Breast epithelium (tissue), 4 donors: ENCODE measurements around the gene LCAT. TPM values are rescaled to one million over a fixed set of nuclear protein-coding genes. Genes with fewer than 3 reads are reported as not detected.
A peak's percentile ranks its signal among the peaks of the same experiment; 100 is the strongest.

Experiments used
- DNase-seq, 2 donors: peaks; one replicate each; pipeline ENCODE4 v3.0.0-alpha.2; 2019; ENCODE audit warnings: low spot score in 2 of 2
- H3K27ac ChIP-seq, 2 donors: fragments of 200-600 bp; sonication (generic) in 1 of 2; one replicate each; pipeline ENCODE4 v1.5.1; 2016 to 2019; ENCODE audit warnings: mild to moderate bottlenecking in 1 of 2
- H3K27me3 ChIP-seq, 2 donors: fragments of 200-600 bp; sonication (generic) in 1 of 2; one replicate each; pipeline versions ENCODE4 v1.5.1 to v1.6.0; 2017 to 2019; ENCODE audit warnings: control low read depth in 1 of 2, mild to moderate bottlenecking in 1 of 2
- H3K36me3 ChIP-seq: fragments of 200-600 bp; one replicate; pipeline ENCODE4 v1.5.1; 2019
- H3K4me1 ChIP-seq, 2 donors: fragments of 200-600 bp; sonication (generic); one replicate each; pipeline ENCODE4 v1.5.1; 2016 to 2019; ENCODE audit warnings: control low read depth in 1 of 2
- H3K4me3 ChIP-seq, 3 donors: fragments of 200-600 bp; sonication (generic); 1 replicate in 2 of 3; 2 replicates in 1 of 3; pipeline ENCODE4 v1.5.1; 2016 to 2019; ENCODE audit warnings: mild to moderate bottlenecking in 3 of 3, moderate library complexity in 2 of 3
- H3K9me3 ChIP-seq, 2 donors: fragments of 200-600 bp; sonication (generic) in 1 of 2; one replicate each; pipeline ENCODE4 v1.5.1; 2016 to 2019; ENCODE audit warnings: control low read depth in 1 of 2
- POLR2A ChIP-seq: fragments of 450-650 bp; IDR thresholded peaks from one replicate; pipeline ENCODE4 v1.6.1; 2016; ENCODE audit warnings: antibody characterized with exemption, mild to moderate bottlenecking, moderate library complexity
- POLR2AphosphoS5 ChIP-seq, 3 donors: sonication (generic); formaldehyde crosslinking; IDR thresholded peaks; one replicate each; pipeline ENCODE4 v1.6.1; 2017; ENCODE audit warnings: antibody characterized with exemption in 3 of 3
- intact Hi-C: fragments of 100-400 bp; cut with DNase I; formaldehyde crosslinking; loops from one replicate; pipeline ENCODE4 v1.15.1; 2023; ENCODE audit warnings: low total_unique reads
- total RNA-seq, 3 donors: library from RNA; depleted of rRNA; stranded (reverse); fragments of >200 nt; gene quantifications; one replicate each; pipeline ENCODE4 v1.1.0, GENCODE V29; 2016
- TF ChIP-seq, protein P1 (sequence below), 3 donors: fragments of 450-650 bp; IDR thresholded peaks; one replicate each; pipeline ENCODE4 v1.5.1; 2016 to 2017; ENCODE audit warnings: antibody characterized with exemption in 3 of 3, mild to moderate bottlenecking in 3 of 3, moderate library complexity in 3 of 3

LCAT gene
- total RNA-seq, 3 donors from 2014 or later: 11.8 to 18.6 (median 15.4) TPM

DNA sequence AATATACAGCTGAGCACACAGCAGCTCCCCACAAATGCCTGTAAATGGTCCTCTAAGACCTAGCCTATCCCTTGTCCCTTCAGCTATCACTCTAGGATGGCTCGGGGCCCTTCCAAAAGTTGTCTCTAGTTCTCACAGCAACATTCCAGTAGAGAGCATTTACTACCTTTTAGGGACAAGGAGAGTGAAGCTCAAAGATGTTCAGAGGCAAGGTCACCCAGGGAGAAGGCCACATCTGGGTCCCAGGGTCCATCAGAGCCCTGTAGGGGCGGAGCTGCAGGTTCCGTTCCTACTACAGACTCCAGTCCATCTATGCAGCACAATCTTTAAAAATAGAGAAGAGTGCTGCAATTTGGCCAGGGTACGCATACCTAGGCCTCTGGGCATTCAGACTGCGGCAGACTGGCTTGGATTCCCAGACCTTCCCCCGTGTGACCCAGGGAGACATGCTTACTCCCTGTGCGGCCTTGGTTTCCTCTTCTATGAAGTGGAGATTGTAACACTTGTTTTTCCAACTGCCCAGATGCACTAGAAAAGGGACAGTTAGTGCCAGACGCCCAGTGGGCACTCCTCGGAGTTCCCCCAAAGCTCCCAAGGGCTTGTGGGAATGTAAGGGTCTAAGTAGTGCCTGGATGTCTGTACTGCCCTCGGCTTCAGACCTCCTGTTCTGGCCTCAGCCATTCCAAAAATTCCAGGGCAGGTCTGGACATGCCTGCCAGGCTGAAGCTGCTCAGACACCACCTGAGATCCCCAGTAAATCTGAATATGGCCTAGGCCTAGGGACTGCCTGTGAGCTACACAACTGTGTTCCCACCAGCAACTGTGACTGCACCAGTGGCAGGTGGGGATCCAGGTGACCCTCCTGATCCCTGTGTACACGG lies 22.0 kb upstream of the LCAT start:
- TF ChIP-seq, protein P1, sequence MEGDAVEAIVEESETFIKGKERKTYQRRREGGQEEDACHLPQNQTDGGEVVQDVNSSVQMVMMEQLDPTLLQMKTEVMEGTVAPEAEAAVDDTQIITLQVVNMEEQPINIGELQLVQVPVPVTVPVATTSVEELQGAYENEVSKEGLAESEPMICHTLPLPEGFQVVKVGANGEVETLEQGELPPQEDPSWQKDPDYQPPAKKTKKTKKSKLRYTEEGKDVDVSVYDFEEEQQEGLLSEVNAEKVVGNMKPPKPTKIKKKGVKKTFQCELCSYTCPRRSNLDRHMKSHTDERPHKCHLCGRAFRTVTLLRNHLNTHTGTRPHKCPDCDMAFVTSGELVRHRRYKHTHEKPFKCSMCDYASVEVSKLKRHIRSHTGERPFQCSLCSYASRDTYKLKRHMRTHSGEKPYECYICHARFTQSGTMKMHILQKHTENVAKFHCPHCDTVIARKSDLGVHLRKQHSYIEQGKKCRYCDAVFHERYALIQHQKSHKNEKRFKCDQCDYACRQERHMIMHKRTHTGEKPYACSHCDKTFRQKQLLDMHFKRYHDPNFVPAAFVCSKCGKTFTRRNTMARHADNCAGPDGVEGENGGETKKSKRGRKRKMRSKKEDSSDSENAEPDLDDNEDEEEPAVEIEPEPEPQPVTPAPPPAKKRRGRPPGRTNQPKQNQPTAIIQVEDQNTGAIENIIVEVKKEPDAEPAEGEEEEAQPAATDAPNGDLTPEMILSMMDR (IDR thresholded peaks at IDR 0.05): no peak
- no peak for TF ChIP-seq POLR2A
- no peak for TF ChIP-seq POLR2AphosphoS5 (IDR thresholded peaks at IDR 0.05)
- Histone ChIP-seq H3K27ac (peak overlapping the region; percentile 92 to 98), H3K4me3 (peak overlapping the region; percentile 84 to 96 (median 89)), H3K27me3 (no peaks in the 10 kb centered on the region), H3K36me3 (no peaks in the 10 kb centered on the region), H3K9me3 (no peaks in the 10 kb centered on the region), H3K4me1 (peaks cover 20 to 33% of the 10 kb centered on the region in 2 donors)
- intact Hi-C loops: no loop called here
- DNase-seq: peak in 1 of 2 donors; percentile 58

DNA sequence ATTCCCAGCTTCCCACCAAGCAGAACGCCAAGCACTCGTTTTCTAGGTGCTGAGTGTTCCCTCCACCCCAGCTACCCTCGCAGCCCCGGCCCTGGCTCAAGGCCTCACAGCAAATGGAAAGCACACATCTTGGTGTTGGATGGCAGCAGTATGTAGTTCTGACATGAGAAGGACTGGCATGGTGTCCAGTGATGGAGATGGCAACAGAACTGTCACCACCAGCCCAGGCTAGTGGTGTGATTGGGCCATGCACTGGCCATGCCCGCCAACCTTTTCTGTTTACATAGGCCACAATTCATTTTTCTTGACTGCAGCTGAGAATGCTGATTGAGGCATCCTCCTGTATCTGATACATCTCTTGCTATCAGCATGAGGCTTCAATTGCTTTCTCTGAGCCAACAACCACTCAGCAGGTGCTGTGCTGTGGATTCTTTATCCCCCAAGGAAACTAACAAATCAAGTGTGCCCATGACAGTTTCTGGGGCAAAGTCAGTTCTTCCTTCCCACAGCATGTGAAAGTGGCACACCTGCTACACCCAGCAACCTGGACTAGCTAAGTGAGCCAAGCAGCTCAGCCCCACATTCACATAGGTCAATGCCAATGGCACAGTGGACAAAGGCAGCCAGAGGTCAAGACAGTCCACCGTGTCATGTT lies 20.7 kb upstream of the LCAT start:
- intact Hi-C loops: no loop called here
- H3K9me3 ChIP-seq: no peaks in the 10 kb centered on the region
- DNase-seq: no peak
- H3K4me3 ChIP-seq: no peak overlapping the region
- no peak overlapping the region for H3K27ac ChIP-seq
- no peaks in the 10 kb centered on the region for H3K27me3 ChIP-seq
- H3K36me3 ChIP-seq: no peaks in the 10 kb centered on the region
- H3K4me1 ChIP-seq: peaks cover 22 to 35% of the 10 kb centered on the region in 2 donors
- TF ChIP-seq POLR2A (no peak), POLR2AphosphoS5 (IDR thresholded peaks at IDR 0.05) (no peak)
- TF ChIP-seq, protein P1 (IDR thresholded peaks at IDR 0.05): no peak

DNA sequence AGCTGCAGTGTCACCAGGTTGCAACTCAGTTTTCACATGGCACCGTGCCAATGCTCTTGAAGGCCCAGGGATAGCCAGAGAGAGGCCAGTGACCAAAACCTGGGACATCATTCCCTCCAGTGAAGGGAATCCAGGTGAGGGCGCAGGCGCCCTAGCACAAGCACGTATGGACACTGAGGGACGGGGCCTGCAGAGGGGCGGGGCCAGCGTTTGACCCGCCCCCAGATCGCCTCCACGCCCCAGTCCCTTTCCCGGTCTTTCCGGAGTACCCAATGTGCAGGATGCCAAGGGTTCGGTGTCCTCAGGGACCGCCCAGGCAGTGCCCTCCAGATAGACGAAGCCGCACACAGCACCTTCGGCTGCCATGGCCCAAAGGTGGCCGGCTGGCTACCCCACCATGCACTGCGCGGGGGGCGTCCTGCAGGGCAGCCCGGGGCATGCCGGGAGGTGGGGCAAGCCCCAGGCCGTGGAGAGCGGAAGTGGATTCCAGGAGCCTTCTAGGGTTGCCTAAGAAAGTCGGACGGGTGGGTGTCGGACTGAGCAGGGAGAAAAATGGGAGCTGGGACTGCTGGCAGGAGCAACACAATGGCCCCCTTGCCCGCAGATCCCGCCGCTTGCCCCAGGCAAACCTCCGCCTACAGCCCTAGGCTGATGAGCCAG lies 19.9 kb upstream of the LCAT start:
- Histone ChIP-seq H3K27ac (peak overlapping the region; percentile 23 to 90), H3K36me3 (no peaks in the 10 kb centered on the region), H3K4me1 (peaks cover 25 to 35% of the 10 kb centered on the region in 2 donors), H3K9me3 (no peaks in the 10 kb centered on the region), H3K27me3 (no peaks in the 10 kb centered on the region), H3K4me3 (peak overlapping the region in 1 of 3 donors; percentile 10)
- TF ChIP-seq POLR2AphosphoS5 (IDR thresholded peaks at IDR 0.05) (no peak), POLR2A (no peak)
- TF ChIP-seq, protein P1 (IDR thresholded peaks at IDR 0.05): no peak
- no peak for DNase-seq
- intact Hi-C loops: no loop called here

DNA sequence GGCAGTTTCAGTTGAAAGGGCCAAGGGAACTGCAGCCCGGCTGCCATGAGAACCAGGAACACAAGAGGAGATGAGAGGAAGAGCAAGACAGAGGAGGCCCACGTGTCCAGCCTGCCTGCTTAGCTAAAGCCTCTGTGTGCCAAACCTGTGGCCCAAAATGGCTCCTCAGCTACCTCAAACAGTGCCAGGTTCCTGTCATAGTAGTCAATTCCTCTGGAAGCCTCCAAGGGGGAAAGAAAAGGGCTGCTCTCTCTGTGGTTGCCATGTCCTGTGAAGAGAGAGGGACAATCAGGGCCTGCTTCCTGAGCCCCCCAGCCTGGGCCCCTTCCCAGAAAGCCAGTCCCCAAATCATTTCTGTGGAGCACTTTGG lies 19.4 kb upstream of the LCAT start:
- H3K36me3 ChIP-seq: no peaks in the 10 kb centered on the region

More for the DNA sequence above, 19.4 kb upstream of the LCAT start:
- no peak for DNase-seq
- no peaks in the 10 kb centered on the region for H3K27me3 ChIP-seq
- H3K4me1 ChIP-seq: peaks cover 25 to 35% of the 10 kb centered on the region in 2 donors
- intact Hi-C loops: no loop called here
- H3K4me3 ChIP-seq: no peak overlapping the region
- TF ChIP-seq POLR2AphosphoS5 (IDR thresholded peaks at IDR 0.05) (no peak), POLR2A (no peak)
- TF ChIP-seq, protein P1 (IDR thresholded peaks at IDR 0.05): no peak
- H3K27ac ChIP-seq: peak overlapping the region; percentile 23 to 90
- H3K9me3 ChIP-seq: no peaks in the 10 kb centered on the region
